ENCODE data around the gene INPP5D. TPM values are rescaled to one million over a fixed set of nuclear protein-coding genes. Genes with fewer than 3 reads are reported as not detected.

The INPP5D gene
- total RNA-seq, 4 donors from 2014 or later: 8.0 to 12.5 (median 11.9) TPM

GRCh38 chr2:233114421-233114861 lies 54.3 kb downstream of the INPP5D start:
- Histone ChIP-seq H3K9me3 (no peaks in the 10 kb centered on the region), H3K27ac (replicated peaks in 1 of 4) (no peak overlapping the region), H3K27me3 (peaks cover 0 to 14% (median 0%) of the 10 kb centered on the region in 4 donors), H3K36me3 (no peaks in the 10 kb centered on the region), H3K4me1 (no peaks in the 10 kb centered on the region), H3K4me3 (no peak overlapping the region)
- DNase-seq (ENCODE audit: extremely low spot score): no peak
- 89% methylated on average over 7 of the region's 11 CpGs for WGBS
- TF ChIP-seq, protein P1, sequence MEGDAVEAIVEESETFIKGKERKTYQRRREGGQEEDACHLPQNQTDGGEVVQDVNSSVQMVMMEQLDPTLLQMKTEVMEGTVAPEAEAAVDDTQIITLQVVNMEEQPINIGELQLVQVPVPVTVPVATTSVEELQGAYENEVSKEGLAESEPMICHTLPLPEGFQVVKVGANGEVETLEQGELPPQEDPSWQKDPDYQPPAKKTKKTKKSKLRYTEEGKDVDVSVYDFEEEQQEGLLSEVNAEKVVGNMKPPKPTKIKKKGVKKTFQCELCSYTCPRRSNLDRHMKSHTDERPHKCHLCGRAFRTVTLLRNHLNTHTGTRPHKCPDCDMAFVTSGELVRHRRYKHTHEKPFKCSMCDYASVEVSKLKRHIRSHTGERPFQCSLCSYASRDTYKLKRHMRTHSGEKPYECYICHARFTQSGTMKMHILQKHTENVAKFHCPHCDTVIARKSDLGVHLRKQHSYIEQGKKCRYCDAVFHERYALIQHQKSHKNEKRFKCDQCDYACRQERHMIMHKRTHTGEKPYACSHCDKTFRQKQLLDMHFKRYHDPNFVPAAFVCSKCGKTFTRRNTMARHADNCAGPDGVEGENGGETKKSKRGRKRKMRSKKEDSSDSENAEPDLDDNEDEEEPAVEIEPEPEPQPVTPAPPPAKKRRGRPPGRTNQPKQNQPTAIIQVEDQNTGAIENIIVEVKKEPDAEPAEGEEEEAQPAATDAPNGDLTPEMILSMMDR (IDR thresholded peaks at IDR 0.05): no peak
- no peak for TF ChIP-seq EP300 (IDR thresholded peaks at IDR 0.05)
- no peak for TF ChIP-seq POLR2AphosphoS5 (IDR thresholded peaks at IDR 0.05)
- no peak for TF ChIP-seq POLR2A (IDR thresholded peaks at IDR 0.05; ENCODE audit: low read depth)
- intact Hi-C loops (cut with DNase I): no loop called here

GRCh38 chr2:233115121-233115520 lies 55.0 kb downstream of the INPP5D start:
- TF ChIP-seq POLR2AphosphoS5 (IDR thresholded peaks at IDR 0.05) (no peak), EP300 (IDR thresholded peaks at IDR 0.05) (no peak), POLR2A (IDR thresholded peaks at IDR 0.05; ENCODE audit: low read depth) (no peak)
- TF ChIP-seq, protein P1 (IDR thresholded peaks at IDR 0.05): no peak
- H3K9me3 ChIP-seq: no peaks in the 10 kb centered on the region
- WGBS: 81% methylated on average over 7 of the region's 7 CpGs
- H3K4me1 ChIP-seq: no peaks in the 10 kb centered on the region
- no peak for DNase-seq (ENCODE audit: extremely low spot score)
- no peak overlapping the region for H3K4me3 ChIP-seq
- intact Hi-C loops (cut with DNase I): no loop called here
- no peaks in the 10 kb centered on the region for H3K36me3 ChIP-seq
- H3K27ac ChIP-seq (replicated peaks in 1 of 4): no peak overlapping the region
- H3K27me3 ChIP-seq: peaks cover 0 to 14% (median 0%) of the 10 kb centered on the region in 4 donors

DNA sequence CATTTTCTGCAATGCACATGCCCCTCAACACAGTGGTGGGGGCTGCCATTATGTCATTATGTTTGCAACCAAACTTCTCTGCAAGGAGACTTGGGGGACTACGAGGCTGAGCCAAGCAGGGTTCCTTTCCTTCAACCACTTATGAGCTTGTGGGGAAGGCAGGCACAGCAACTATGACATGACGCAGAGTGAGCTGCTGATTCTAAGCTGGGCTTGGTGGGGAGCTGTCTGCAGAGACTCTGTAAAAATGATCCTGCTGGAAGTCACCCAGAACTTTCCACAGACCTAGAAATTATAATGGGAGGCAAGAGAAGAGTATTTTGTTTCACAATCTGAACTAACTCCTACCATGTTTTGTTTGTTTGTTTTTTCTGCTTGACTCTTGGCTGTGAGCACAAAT lies 55.6 kb downstream of the INPP5D start:
- 43% methylated on average over 2 of the region's 2 CpGs for WGBS
- H3K4me1 ChIP-seq: no peaks in the 10 kb centered on the region
- no peak for DNase-seq (ENCODE audit: extremely low spot score)
- TF ChIP-seq, protein P1 (IDR thresholded peaks at IDR 0.05): no peak
- TF ChIP-seq POLR2A (IDR thresholded peaks at IDR 0.05; ENCODE audit: low read depth) (no peak), EP300 (IDR thresholded peaks at IDR 0.05) (no peak), POLR2AphosphoS5 (IDR thresholded peaks at IDR 0.05) (no peak)
- H3K27ac ChIP-seq (replicated peaks in 1 of 4): no peak overlapping the region
- intact Hi-C loops (cut with DNase I): no loop called here
- no peak overlapping the region for H3K4me3 ChIP-seq
- no peaks in the 10 kb centered on the region for H3K9me3 ChIP-seq
- H3K27me3 ChIP-seq: peaks cover 0 to 14% (median 0%) of the 10 kb centered on the region in 4 donors
- no peaks in the 10 kb centered on the region for H3K36me3 ChIP-seq

- H3K36me3 ChIP-seq: no peaks in the 10 kb centered on the region
- no peak for DNase-seq (ENCODE audit: extremely low spot score)
- 86% methylated on average over 18 of the region's 18 CpGs for WGBS
- TF ChIP-seq EP300 (IDR thresholded peaks at IDR 0.05) (no peak), POLR2A (IDR thresholded peaks at IDR 0.05; ENCODE audit: low read depth) (no peak), POLR2AphosphoS5 (IDR thresholded peaks at IDR 0.05) (no peak)
- TF ChIP-seq, protein P1 (IDR thresholded peaks at IDR 0.05): no peak
- H3K27me3 ChIP-seq: peaks cover 0 to 9% (median 0%) of the 10 kb centered on the region in 4 donors
- H3K4me1 ChIP-seq: no peaks in the 10 kb centered on the region
- intact Hi-C loops (cut with DNase I): no loop called here
- H3K27ac ChIP-seq (replicated peaks in 1 of 4): no peak overlapping the region
- no peaks in the 10 kb centered on the region for H3K9me3 ChIP-seq
- no peak overlapping the region for H3K4me3 ChIP-seq
Measured at GRCh38 chr2:233116946-233117345, 56.8 kb downstream of the INPP5D start.

DNA sequence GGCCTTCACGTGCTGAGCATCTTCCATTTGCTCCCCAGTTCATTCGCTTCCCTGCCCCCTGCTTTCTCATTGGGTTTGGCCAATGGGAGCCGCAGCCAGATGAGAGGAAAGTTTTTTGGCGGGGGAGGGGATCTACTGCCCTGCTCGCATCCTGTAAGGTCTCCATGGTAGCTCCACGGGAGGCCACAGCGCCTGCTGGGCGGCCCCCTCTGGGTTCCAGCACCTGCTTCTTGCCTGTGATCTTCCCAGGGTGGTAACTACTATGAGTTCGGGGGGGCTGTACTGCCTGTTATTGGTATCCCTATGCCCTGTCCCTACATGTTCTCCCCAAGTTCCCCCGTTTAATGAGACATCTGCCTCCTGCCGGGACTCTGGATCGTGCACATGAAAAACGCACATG lies 57.2 kb downstream of the INPP5D start:
- H3K4me3 ChIP-seq: no peak overlapping the region
- 77% methylated on average over 13 of the region's 13 CpGs for WGBS
- no peaks in the 10 kb centered on the region for H3K4me1 ChIP-seq
- no peaks in the 10 kb centered on the region for H3K9me3 ChIP-seq
- H3K36me3 ChIP-seq: peaks cover 0 to 4% (median under 1%) of the 10 kb centered on the region in 4 donors
- TF ChIP-seq, protein P1 (IDR thresholded peaks at IDR 0.05): no peak
- TF ChIP-seq POLR2AphosphoS5 (IDR thresholded peaks at IDR 0.05) (no peak), POLR2A (IDR thresholded peaks at IDR 0.05; ENCODE audit: low read depth) (no peak), EP300 (IDR thresholded peaks at IDR 0.05) (no peak)
- H3K27ac ChIP-seq (replicated peaks in 1 of 4): no peak overlapping the region
- no peak for DNase-seq (ENCODE audit: extremely low spot score)
- intact Hi-C loops (cut with DNase I): no loop called here
- H3K27me3 ChIP-seq: peaks cover 0 to 9% (median 0%) of the 10 kb centered on the region in 4 donors
